Neuron (in vitro differentiated cells): ENCODE measurements around the gene CD34.

ENCODE experiments used
- H2AFZ ChIP-seq: one replicate; pipeline ENCODE4 v1.6.1; 2013; ENCODE audit warnings: low read depth, mild to moderate bottlenecking, inconsistent platforms, low read length, moderate library complexity
- H3K27me3 ChIP-seq: one replicate; pipeline ENCODE4 v1.6.1; 2013; ENCODE audit warnings: low read length; ENCODE audit not compliant: insufficient read depth
- H3K36me3 ChIP-seq: one replicate; pipeline ENCODE4 v1.6.1; 2013; ENCODE audit warnings: low read length; ENCODE audit not compliant: insufficient read depth
- H3K4me1 ChIP-seq: one replicate; pipeline ENCODE4 v1.6.1; 2013; ENCODE audit warnings: low read length; ENCODE audit not compliant: insufficient read depth
- H3K4me3 ChIP-seq: 2 replicates; pipeline ENCODE4 v1.5.1; 2013; ENCODE audit warnings: mild to moderate bottlenecking, low read length, moderate library complexity
- H3K9me3 ChIP-seq: one replicate; pipeline ENCODE4 v1.6.1; 2013; ENCODE audit warnings: low read length

The CD34 gene

DNA sequence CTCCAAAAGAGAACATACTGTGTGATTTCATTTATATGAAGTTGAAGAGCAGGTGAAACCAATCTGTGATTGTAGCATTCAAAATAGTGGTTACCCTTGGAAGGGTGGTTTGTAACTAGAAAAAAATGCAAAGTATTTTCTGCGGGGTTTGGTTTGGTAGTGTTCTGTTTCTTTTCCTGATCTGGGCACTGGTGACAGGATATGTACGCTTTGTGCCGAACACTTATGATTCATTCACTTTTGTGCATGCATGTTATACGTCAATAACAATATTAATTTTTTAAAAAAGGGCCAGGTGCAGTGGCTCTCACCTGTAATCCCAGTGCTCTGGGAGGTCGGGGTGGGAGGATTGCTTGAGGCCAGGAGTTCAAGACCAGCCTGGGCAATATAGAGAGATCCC lies 63.8 kb downstream of the CD34 start:
- peaks cover 18% of the 10 kb centered on the region for H3K36me3 ChIP-seq
- H3K4me3 ChIP-seq = no peak overlapping the region
- no peak overlapping the region for H2AFZ ChIP-seq
- no peaks in the 10 kb centered on the region for H3K9me3 ChIP-seq
- no peaks in the 10 kb centered on the region for H3K27me3 ChIP-seq
- H3K4me1 ChIP-seq = peaks cover 8% of the 10 kb centered on the region

DNA sequence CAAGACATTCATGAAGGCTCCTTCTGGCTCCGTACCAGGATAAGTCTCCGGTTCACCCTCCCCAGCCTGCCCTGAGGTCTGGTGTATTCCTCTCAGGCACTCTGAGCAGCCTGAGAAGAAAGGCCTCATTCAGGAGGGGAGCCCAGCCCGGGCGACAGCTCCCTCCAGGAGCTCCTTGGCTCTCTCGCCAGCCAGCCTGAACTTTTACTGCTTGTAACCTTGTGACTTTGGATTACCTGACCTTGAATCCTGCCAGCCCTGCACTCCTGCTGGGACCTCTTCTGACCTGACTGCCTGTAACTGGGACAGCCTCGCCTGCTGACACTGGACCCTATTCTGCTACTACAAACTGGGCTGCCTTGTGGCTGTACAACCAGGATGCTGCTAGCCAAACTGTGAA lies 65.8 kb downstream of the CD34 start:
- peaks cover 2% of the 10 kb centered on the region for H3K9me3 ChIP-seq
- H3K36me3 ChIP-seq = peaks cover 10% of the 10 kb centered on the region
- no peak overlapping the region for H3K4me3 ChIP-seq
- no peak overlapping the region for H2AFZ ChIP-seq
- H3K27me3 ChIP-seq = no peaks in the 10 kb centered on the region
- peaks cover 8% of the 10 kb centered on the region for H3K4me1 ChIP-seq

DNA sequence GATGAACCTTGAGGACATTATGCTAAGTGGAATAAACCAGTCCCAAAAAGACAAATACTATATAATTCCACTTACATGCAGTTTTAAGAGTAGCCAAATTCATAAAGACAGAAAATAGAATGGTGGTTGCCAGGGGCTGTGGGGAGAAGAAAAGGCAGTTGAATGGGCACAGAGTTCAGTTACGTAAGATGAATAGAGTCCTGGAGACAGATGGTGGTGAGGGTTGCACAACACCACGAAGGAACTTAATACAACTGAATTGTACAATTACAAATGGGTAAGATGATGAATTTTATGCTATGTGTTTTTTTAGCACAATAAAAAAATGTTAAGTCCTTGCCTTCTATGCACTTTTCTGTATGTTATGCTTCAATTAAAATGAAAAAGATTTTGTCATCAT lies 66.6 kb downstream of the CD34 start:
- peaks cover 2% of the 10 kb centered on the region for H3K9me3 ChIP-seq
- peaks cover 8% of the 10 kb centered on the region for H3K4me1 ChIP-seq
- no peak overlapping the region for H3K4me3 ChIP-seq
- H3K36me3 ChIP-seq = peaks cover 7% of the 10 kb centered on the region
- H3K27me3 ChIP-seq = no peaks in the 10 kb centered on the region
- no peak overlapping the region for H2AFZ ChIP-seq

DNA sequence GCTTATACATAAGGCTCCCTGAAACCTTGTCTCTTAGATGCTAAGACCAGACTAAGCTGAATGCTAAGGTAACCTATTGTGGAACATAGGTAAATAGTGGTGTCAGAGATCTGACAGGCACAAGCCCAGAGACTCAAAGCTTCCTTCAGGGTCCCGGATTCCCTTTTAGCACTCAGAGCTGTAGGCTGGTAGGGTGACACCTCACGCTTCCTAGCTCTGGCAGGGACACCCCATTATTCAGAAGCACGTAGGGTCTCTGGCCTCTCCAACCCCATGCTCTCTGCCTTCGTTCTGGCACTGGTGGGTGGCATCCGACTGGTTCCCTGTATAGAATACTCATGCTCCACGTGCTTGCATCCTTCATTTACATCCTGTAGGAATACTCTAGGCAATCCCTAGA lies 68.4 kb downstream of the CD34 start:
- Histone ChIP-seq H3K36me3 (peaks cover 4% of the 10 kb centered on the region), H3K4me1 (peaks cover 8% of the 10 kb centered on the region), H3K27me3 (no peaks in the 10 kb centered on the region), H3K4me3 (no peak overlapping the region), H2AFZ (no peak overlapping the region), H3K9me3 (peaks cover 2% of the 10 kb centered on the region)

DNA sequence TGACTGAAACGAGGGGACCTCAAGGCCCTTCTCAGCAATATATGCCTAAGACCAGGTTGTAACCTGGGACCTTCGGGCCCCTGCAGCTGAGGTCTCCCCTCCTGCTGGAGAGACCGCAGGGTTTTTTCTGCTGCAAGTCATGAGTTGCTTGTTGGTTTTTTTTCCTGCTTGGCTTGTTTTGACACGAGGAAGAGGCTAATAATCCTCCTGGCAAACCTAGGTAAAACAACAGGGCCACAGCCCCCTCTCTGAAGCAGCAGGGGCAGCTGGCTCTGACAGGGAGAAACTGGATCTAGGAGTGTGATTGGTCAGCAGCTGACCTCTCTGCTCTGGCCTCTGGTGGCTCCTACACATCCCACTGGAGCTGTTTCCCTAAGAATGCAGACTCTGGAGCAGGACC lies 69.0 kb downstream of the CD34 start:
- Histone ChIP-seq H3K4me1 (peaks cover 8% of the 10 kb centered on the region), H2AFZ (no peak overlapping the region), H3K4me3 (no peak overlapping the region), H3K27me3 (no peaks in the 10 kb centered on the region), H3K36me3 (peaks cover 2% of the 10 kb centered on the region), H3K9me3 (peaks cover 2% of the 10 kb centered on the region)

DNA sequence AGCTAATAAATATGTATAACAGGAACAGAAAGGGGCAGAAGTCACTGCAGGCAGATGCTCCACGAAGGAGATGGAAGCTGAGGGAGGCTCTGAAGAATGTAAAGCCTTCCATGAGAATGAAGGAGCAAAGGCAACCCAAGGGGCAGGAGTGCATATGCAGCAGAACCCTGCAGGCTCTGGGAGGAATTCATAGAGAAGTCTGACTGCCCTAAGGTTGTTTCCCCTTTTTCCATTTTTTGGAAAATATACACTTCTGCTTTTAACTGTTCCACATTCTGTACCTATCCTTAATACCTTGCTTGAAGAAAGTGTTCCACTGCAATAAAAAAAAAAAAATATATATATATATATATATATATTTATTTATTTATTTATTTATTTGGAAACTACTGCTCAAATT lies 69.6 kb downstream of the CD34 start:
- Histone ChIP-seq H3K27me3 (no peaks in the 10 kb centered on the region), H3K4me1 (peaks cover 8% of the 10 kb centered on the region), H3K9me3 (peaks cover 2% of the 10 kb centered on the region), H3K4me3 (no peak overlapping the region), H2AFZ (no peak overlapping the region), H3K36me3 (peaks cover 2% of the 10 kb centered on the region)

DNA sequence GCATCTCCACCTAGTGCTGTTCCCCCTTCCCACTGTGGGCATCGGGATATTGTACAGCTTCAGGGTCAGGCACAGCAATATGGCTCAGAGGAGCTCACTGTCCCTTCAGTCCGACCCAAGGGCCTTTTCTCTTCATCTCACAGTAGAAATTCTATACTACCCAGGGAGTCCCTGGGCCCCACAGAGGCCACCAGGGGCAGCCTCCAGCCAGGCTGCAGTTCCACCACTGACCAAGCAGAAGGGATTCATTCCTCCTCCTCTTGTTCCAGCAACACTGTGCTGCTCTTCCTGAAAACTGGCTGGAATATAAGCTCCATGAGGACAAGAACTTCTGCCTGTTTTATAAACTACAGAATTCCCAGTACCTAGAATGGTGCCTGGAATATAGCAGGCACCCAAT lies 70.5 kb downstream of the CD34 start:
- Histone ChIP-seq H3K4me3 (no peak overlapping the region), H3K9me3 (peaks cover 2% of the 10 kb centered on the region), H3K4me1 (peaks cover 8% of the 10 kb centered on the region), H2AFZ (no peak overlapping the region), H3K36me3 (peaks cover 8% of the 10 kb centered on the region), H3K27me3 (no peaks in the 10 kb centered on the region)

DNA sequence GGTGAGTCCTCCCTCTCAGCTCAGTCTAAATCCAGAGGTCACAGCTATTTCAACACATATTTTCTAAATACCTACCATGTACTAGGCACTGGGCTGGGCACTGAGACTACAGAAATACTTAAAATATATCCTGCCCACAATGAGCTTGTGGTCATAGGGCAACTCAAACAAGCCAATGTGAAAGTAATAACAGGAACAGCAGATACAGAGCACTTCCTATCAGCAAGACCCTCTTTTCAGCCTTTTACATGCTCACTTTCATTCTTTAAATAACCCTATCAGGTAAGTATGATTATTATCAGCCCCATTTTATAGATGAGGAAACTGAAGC lies 71.9 kb downstream of the CD34 start:
- Histone ChIP-seq H3K27me3 (no peaks in the 10 kb centered on the region), H3K36me3 (peaks cover 14% of the 10 kb centered on the region), H3K9me3 (peaks cover 2% of the 10 kb centered on the region), H3K4me1 (no peaks in the 10 kb centered on the region), H3K4me3 (no peak overlapping the region), H2AFZ (no peak overlapping the region)

DNA sequence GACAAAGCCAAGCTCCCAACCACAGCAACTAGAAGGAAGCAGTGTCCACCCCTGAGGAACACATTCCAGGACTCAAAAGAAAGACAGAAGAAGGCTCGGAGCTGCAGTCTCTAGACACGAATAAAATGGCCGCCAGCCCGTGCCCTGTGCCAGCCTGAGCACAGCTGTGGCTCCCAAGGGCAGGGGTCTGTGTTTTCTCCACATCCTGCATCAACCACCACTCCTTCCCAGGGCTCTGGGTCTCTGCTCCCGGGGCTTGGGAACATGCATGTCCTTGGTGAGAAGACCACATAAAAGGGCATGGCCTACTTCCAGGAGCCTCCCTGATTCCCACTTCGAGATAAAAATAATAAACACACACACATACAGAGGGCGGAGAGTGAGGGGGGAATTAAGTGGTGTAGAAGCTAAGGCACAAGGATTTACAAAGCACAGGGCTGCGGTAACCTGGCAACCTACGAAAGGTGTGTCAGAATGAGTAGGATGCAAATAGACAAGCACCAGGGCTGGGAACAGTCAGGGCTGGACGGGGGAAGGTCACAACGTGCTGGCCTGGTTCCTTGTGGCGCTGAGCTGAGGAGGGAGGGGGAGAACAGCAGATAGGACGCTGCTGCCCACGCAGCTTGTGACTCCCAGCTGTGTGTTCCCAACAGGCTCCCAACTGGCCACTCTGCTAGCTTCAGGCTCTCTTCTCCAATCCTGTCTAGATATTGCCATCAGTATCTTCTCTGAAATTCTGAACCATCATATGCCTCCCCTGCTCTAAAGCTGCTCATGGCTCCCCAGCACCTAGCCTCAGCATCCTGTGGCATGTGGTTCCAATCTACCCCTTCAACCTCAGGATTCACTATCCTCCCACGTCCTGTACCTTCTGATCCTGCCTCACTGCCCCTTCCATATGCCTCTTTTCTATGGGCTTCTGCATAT lies 72.5 kb downstream of the CD34 start:
- H3K4me3 ChIP-seq = no peak overlapping the region
- H2AFZ ChIP-seq = no peak overlapping the region
- peaks cover 2% of the 10 kb centered on the region for H3K9me3 ChIP-seq
- H3K27me3 ChIP-seq = no peaks in the 10 kb centered on the region
- H3K4me1 ChIP-seq = no peaks in the 10 kb centered on the region
- peaks cover 14% of the 10 kb centered on the region for H3K36me3 ChIP-seq

DNA sequence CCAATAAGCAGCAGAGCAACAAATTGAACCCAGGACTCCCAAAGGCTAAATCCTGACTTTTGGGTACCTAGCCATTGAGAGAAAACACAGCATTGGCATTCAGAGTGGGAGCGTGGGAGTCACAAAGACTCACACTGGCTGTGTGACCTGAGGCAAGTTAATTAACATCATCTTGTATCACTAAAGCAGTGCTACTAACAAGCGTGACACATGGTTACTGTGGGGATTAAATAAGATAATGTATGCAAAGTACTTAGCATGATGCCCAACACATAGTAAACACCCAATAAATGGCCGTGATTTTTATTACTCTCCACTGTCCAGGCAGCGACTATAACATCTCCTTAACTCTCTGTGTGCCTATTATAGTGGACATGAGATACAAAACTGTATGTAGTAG lies 73.3 kb downstream of the CD34 start:
- no peaks in the 10 kb centered on the region for H3K27me3 ChIP-seq
- peaks cover 14% of the 10 kb centered on the region for H3K36me3 ChIP-seq
- H3K4me1 ChIP-seq = no peaks in the 10 kb centered on the region
- H3K4me3 ChIP-seq = no peak overlapping the region
- H2AFZ ChIP-seq = no peak overlapping the region
- H3K9me3 ChIP-seq = peaks cover 2% of the 10 kb centered on the region

DNA sequence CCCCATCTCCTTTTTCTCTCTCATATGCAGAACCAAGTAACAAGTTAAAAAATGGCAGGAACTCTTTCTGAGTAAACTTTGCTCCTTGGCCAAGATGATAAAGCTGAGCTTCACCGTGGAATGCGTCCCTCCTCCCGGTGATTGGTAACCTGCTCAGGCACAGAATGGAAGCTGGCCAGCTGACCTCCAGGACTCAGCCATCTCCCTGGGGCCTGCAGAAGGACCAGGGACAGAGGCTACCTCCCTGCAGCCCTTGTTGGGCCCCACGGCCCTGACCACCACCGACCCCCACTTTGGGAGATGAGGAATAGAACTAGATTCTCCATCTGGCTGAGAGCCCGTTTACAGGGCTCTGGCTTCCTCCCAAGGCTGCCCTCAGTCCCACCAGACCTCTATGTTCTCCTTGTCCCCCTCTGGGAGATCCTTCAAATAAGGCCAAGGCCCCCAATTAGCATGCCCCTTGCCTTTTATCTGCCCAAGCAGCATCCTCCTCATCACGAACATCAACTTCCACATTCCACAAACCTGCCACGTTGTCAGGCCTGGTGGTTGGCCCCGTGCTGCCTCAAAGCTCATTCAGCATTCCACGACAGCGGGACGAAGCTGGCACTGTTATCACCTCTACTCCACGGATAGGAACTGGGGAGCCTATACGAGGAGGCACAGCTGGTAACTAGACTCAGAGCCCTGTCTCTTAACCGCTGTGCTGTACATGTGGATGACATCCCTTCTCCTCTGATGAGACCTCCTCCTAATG lies 74.2 kb downstream of the CD34 start:
- Histone ChIP-seq H3K9me3 (peaks cover 2% of the 10 kb centered on the region), H3K27me3 (no peaks in the 10 kb centered on the region), H3K36me3 (peaks cover 14% of the 10 kb centered on the region), H3K4me3 (no peak overlapping the region), H2AFZ (no peak overlapping the region), H3K4me1 (no peaks in the 10 kb centered on the region)

DNA sequence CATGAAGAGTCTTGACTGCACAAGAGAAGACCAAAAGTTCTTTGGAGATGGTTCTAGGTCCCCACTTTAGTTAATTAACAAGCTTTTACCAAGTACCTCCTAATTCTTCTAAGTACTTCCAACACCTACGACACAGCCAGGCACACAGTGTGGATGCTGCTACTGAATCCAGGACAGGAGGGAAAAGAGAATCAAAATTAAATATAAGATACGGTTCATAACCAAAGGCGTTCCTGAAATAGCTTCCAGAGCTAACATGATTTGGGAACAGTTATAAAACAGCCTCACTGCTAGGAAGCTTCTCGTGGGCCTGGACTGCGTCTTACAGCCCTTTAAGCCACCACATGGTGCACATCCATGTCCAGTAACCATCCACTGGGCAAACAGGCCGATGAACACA lies 75.0 kb downstream of the CD34 start:
- Histone ChIP-seq H3K27me3 (no peaks in the 10 kb centered on the region), H3K9me3 (peaks cover 2% of the 10 kb centered on the region), H2AFZ (no peak overlapping the region), H3K4me1 (no peaks in the 10 kb centered on the region), H3K4me3 (no peak overlapping the region), H3K36me3 (peaks cover 14% of the 10 kb centered on the region)

DNA sequence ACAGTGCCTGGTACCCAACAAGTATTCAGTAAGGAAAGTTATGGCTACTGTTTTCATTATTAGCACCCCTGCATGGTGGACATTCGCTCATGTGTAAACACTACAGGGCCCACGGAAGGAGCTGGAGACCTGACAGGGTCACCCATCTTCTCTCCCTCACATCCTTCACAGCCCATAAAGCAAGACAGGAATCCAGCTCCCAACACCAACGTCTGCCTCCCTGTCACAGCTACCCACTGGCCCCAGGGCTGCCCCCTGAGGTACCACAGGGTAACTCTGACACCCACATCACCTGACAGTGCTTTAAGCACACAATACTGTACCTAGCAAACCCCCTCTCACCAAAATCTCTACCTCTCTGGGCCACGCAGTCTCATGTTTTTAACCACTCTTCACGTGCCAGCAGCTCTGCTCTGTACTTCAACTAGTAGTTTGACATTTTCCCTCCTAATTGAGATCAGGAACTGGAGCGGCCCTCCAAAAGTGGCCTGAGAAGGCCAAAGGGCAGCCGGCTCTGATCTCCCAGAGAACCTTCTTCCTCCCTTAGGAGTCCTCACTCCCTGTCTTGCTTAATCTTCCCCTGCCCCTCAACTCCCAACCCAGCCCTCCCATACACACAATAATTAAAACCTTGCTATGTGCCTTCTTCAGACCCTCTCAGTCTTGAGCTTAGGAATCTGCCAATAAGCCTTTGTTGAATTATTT lies 76.8 kb downstream of the CD34 start:
- Histone ChIP-seq H3K4me3 (no peak overlapping the region), H3K36me3 (peaks cover 12% of the 10 kb centered on the region), H3K4me1 (no peaks in the 10 kb centered on the region), H3K9me3 (no peaks in the 10 kb centered on the region), H2AFZ (no peak overlapping the region), H3K27me3 (no peaks in the 10 kb centered on the region)
